GM12878 (cell line): ENCODE measurements around the gene KBTBD8. TPM values are rescaled to one million over a fixed set of nuclear protein-coding genes. Genes with fewer than 3 reads are reported as not detected.
A peak's percentile ranks its signal among the peaks of the same experiment; 100 is the strongest.

Experiments used
- ATAC-seq: fragments of 200-7000 bp; cut with Tn5 transposase; 3 replicates; pipeline ENCODE4 v1.9.1; 2020; ENCODE audit warnings: mild to moderate bottlenecking, moderate library complexity
- BruUV-seq: library from RNA; stranded (reverse); fragments of 400-500 nt; replicated peaks from 2 replicates; lab custom pipeline; 2021; lab: Mats Ljungman, UMichigan
- CTCF ChIA-PET: fragments of 300-600 bp; sonication (Branson Sonifier 250); formaldehyde crosslinking; extraction: SDS; loops from one replicate; lab custom pipeline; 2021; ENCODE audit warnings: inconsistent platforms; lab: Yijun Ruan, JAX
- POLR2A ChIA-PET: fragments of 350-600 bp; formaldehyde crosslinking; extraction: SDS; loops from one replicate; lab custom pipeline; 2021; ENCODE audit warnings: inconsistent platforms; lab: Charles Lee
- RAD21 ChIA-PET: fragments of 300-600 bp; sonication (Branson Sonifier 250); formaldehyde crosslinking; loops from one replicate; lab custom pipeline; 2023; ENCODE audit warnings: antibody characterized with exemption; ENCODE audit not compliant: unreplicated experiment; lab: Charles Lee
- SMC1A ChIA-PET: fragments of 300-600 bp; sonication (Branson Sonifier 250); formaldehyde crosslinking; loops from one replicate; lab custom pipeline; 2023; ENCODE audit not compliant: unreplicated experiment, uncharacterized antibody; lab: Charles Lee
- DNase-seq: peaks from one replicate; pipeline ENCODE4 v3.0.0-alpha.2; 2011; ENCODE audit warnings: low read depth, low spot score
- FAIRE-seq: peaks from 3 replicates; lab custom pipeline; 2011; peaks lifted over from hg19 to GRCh38; lab: Jason Lieb, UNC
- H2AFZ ChIP-seq: 2 replicates; pipeline ENCODE4 v1.6.0; 2011; ENCODE audit warnings: low read depth, low read length, control low read depth; ENCODE audit not compliant: control insufficient read depth
- H3K27ac ChIP-seq: 2 replicates; pipeline ENCODE4 v1.5.1; 2011; ENCODE audit warnings: control low read depth; ENCODE audit not compliant: control insufficient read depth, insufficient read depth
- H3K27me3 ChIP-seq, 2 experiments: replicated peaks in 1 of 2; 2 replicates each; pipeline versions ENCODE4 v1.6.0 to v1.6.1; 2011; ENCODE audit warnings: low read length in 1 of 2; ENCODE audit not compliant: control insufficient read depth in 2 of 2, insufficient read depth in 2 of 2
- H3K36me3 ChIP-seq, 2 experiments: 2 replicates each; pipeline ENCODE4 v1.5.1; 2011; ENCODE audit warnings: low read length in 1 of 2; ENCODE audit not compliant: control insufficient read depth in 2 of 2, insufficient read depth in 2 of 2
- H3K4me1 ChIP-seq: 2 replicates; pipeline ENCODE4 v1.6.1; 2011; ENCODE audit warnings: mild to moderate bottlenecking, low read length, moderate library complexity, mixed read lengths; ENCODE audit not compliant: control insufficient read depth, insufficient read depth
- H3K4me2 ChIP-seq: 2 replicates; pipeline ENCODE4 v1.6.0; 2011; ENCODE audit warnings: control low read depth; ENCODE audit not compliant: control insufficient read depth, insufficient read depth
- H3K4me3 ChIP-seq: fragments of 200-600 bp; sonication (generic); 2 replicates; pipeline ENCODE4 v1.5.1; 2016
- H3K79me2 ChIP-seq: 2 replicates; pipeline ENCODE4 v1.6.0; 2011; ENCODE audit warnings: low read length; ENCODE audit not compliant: control insufficient read depth, insufficient read depth
- H3K9ac ChIP-seq: 2 replicates; pipeline ENCODE4 v1.8.0; 2011; ENCODE audit warnings: low read length, control low read depth, mixed read lengths; ENCODE audit not compliant: control insufficient read depth, insufficient read depth
- H3K9me3 ChIP-seq: replicated peaks from 3 replicates; pipeline ENCODE4 v1.5.1; 2011; ENCODE audit warnings: mild to moderate bottlenecking, low read length; ENCODE audit not compliant: control insufficient read depth, insufficient read depth
- H4K20me1 ChIP-seq: 2 replicates; pipeline ENCODE4 v1.6.0; 2011; ENCODE audit not compliant: control insufficient read depth, insufficient read depth
- ATF7 ChIP-seq: fragments of 450-650 bp; IDR thresholded peaks from 2 replicates; pipeline ENCODE4 v1.6.1; 2016; ENCODE audit warnings: low read depth, mild to moderate bottlenecking
- BCL3 ChIP-seq: IDR thresholded peaks from 2 replicates; pipeline ENCODE4 v1.6.1; 2011; ENCODE audit warnings: borderline replicate concordance, low read depth, mild to moderate bottlenecking, moderate library complexity, low read length; ENCODE audit not compliant: insufficient read depth, poor library complexity, severe bottlenecking
- BHLHE40 ChIP-seq, 2 experiments: fragments of 450-650 bp in 1 of 2; IDR thresholded peaks; 2 replicates each; pipeline ENCODE4 v1.6.1; 2011 to 2017; ENCODE audit warnings: low read depth in 2 of 2, borderline replicate concordance in 1 of 2, improper control_type of control experiment in 1 of 2, low read length in 1 of 2, mild to moderate bottlenecking in 1 of 2
- CBFB ChIP-seq: IDR thresholded peaks from 2 replicates; pipeline ENCODE4 v1.6.1; 2016; ENCODE audit warnings: antibody characterized with exemption, low read depth
- CBX5 ChIP-seq: sonication (generic); IDR thresholded peaks from 2 replicates; pipeline ENCODE4 v1.6.1; 2016; ENCODE audit warnings: low read depth, moderate library complexity, mild to moderate bottlenecking, inconsistent platforms
- CREM ChIP-seq: IDR thresholded peaks from 2 replicates; pipeline ENCODE4 v1.6.1; 2014; ENCODE audit warnings: antibody characterized with exemption, low read depth
- E2F4 ChIP-seq: IDR thresholded peaks from 2 replicates; pipeline ENCODE4 v1.6.1; 2012; ENCODE audit warnings: low read depth, low read length, improper control_type of control experiment
- EED ChIP-seq: sonication (generic); IDR thresholded peaks from 2 replicates; pipeline ENCODE4 v1.6.1; 2016; ENCODE audit warnings: antibody characterized with exemption, low read depth
- FOXK2 ChIP-seq: fragments of 450-650 bp; IDR thresholded peaks from 2 replicates; pipeline ENCODE4 v1.6.1; 2017; ENCODE audit warnings: mild to moderate bottlenecking, moderate library complexity
- KAT2A ChIP-seq: conservative IDR thresholded peaks from 2 replicates; pipeline ENCODE4 v1.6.1; 2011; ENCODE audit warnings: low read depth, low read length; ENCODE audit not compliant: control insufficient read depth
- NFIC ChIP-seq: IDR thresholded peaks from 2 replicates; pipeline ENCODE4 v1.6.1; 2012; ENCODE audit warnings: low read depth, mild to moderate bottlenecking, inconsistent platforms, low read length, moderate library complexity
- PKNOX1 ChIP-seq: fragments of 450-650 bp; IDR thresholded peaks from 2 replicates; pipeline ENCODE4 v1.6.1; 2016; ENCODE audit warnings: mild to moderate bottlenecking
- RAD51 ChIP-seq: fragments of 450-650 bp; IDR thresholded peaks from 2 replicates; pipeline ENCODE4 v1.6.1; 2016; ENCODE audit warnings: moderate library complexity, mild to moderate bottlenecking, inconsistent platforms
- RFX5 ChIP-seq: IDR thresholded peaks from 2 replicates; pipeline ENCODE4 v1.6.1; 2011; ENCODE audit warnings: low read depth, low read length, improper control_type of control experiment
- TCF12 ChIP-seq: IDR thresholded peaks from 2 replicates; pipeline ENCODE4 v1.6.1; 2011; ENCODE audit warnings: low read depth, mild to moderate bottlenecking, low read length
- YBX1 ChIP-seq: fragments of 450-650 bp; IDR thresholded peaks from 2 replicates; pipeline ENCODE4 v1.6.1; 2016; ENCODE audit warnings: antibody characterized with exemption
- YY1 ChIP-seq: IDR thresholded peaks from 2 replicates; pipeline ENCODE4 v1.6.1; 2011; ENCODE audit warnings: low read depth, mild to moderate bottlenecking, low read length
- ZBTB40 ChIP-seq: fragments of 450-650 bp; IDR thresholded peaks from 2 replicates; pipeline ENCODE4 v1.6.1; 2016; ENCODE audit warnings: mild to moderate bottlenecking, moderate library complexity, borderline replicate concordance
- WGBS: methylation state at CpG from one replicate; pipeline ENCODE4 v1.1.6; 2016; ENCODE audit warnings: low lambda C conversion rate; ENCODE audit not compliant: insufficient replicate concordance, insufficient coverage; ENCODE audit errors: missing lambda C conversion rate; 5-methylcytosine and 5-hydroxymethylcytosine counted together
- in situ Hi-C: fragments of 300-500 bp; cut with MboI; formaldehyde crosslinking; loops from 9 replicates; pipeline ENCODE4 v1.14.3; 2018; ENCODE audit warnings: mixed read lengths
- intact Hi-C: fragments of 100-400 bp; cut with micrococcal nuclease; formaldehyde crosslinking; loops from one replicate; pipeline ENCODE4 v1.14.2; 2022; ENCODE audit not compliant: unreplicated experiment
- polyA plus RNA-seq, 11 experiments: library from polyadenylated mRNA; depleted of rRNA in 4 of 11; unstranded in 6 of 11; stranded (reverse) in 5 of 11; fragments of >200 nt; fragmentation: Nextera tagmentation in 4 of 11; fragmentation: Illumina TruSeq in 1 of 11; extraction: Ambion mirVana in 4 of 11; extraction: Trizol in 1 of 11; gene quantifications; 1 replicate in 1 of 11; 2 replicates in 10 of 11; pipeline versions ENCODE4 v1.2.1 to v1.2.3, GENCODE V29; 2011 to 2016; ENCODE audit warnings: inconsistent platforms in 2 of 11, missing spikeins in 2 of 11, low read depth in 1 of 11
- total RNA-seq, 4 experiments: library from RNA; depleted of rRNA in 3 of 4; stranded (reverse); fragments of >200 nt in 3 of 4; fragmentation: Illumina TruSeq in 1 of 4; extraction: Trizol in 1 of 4; gene quantifications; 2 replicates each; pipeline versions ENCODE4 v1.2.1 to v1.2.3, GENCODE V29; 2013 to 2021

Gene KBTBD8
- total and polyA plus RNA-seq, 10 of the 15 experiments (the other 5 are each of a cell fraction or from before 2014, with no cell fraction given): 8.5 to 44.4 (median 19.3) TPM

GRCh38 chr3:67005974-67006373 lies 7.9 kb downstream of the KBTBD8 start:
- BruUV-seq: no TSS peak
- H3K36me3 ChIP-seq: peaks cover 3 to 18% of the 10 kb centered on the region in 2 experiments
- in situ Hi-C loops: no loop called here
- peak overlapping the region; percentile 30; the same call in 1 of the 2 replicates for H3K4me2 ChIP-seq
- no peaks in the 10 kb centered on the region for H3K27me3 ChIP-seq
- no peaks in the 10 kb centered on the region for H3K9me3 ChIP-seq
- WGBS: 100% methylated on average over 1 of the region's 1 CpG
- no peaks in the 10 kb centered on the region; the same call in 1 of the 2 replicates for H3K4me1 ChIP-seq
- no peak overlapping the region for H3K27ac ChIP-seq
- no peak for ATAC-seq
- intact Hi-C loops: loop anchor here (10.0 kb wide), 1 partner anchor 531 kb away; no protein-coding TSS in a partner anchor
- no peak overlapping the region for H2AFZ ChIP-seq
- H4K20me1 ChIP-seq: no peaks in the 10 kb centered on the region
- no peak overlapping the region for H3K4me3 ChIP-seq
- no peak for FAIRE-seq
- ChIA-PET CTCF (interaction anchor here (0.6 to 2.8 kb wide), 7 partner anchors 10 to 628 kb away, joined by 3 to 18 read pairs (median 5); no protein-coding TSS in a partner anchor), SMC1A (interaction anchor here (1.0 to 2.3 kb wide), 4 partner anchors 10 to 42 kb away, joined by 3 to 9 read pairs (median 6); no protein-coding TSS in a partner anchor), RAD21 (interaction anchor here (0.9 to 1.5 kb wide), 3 partner anchors 8 to 43 kb away, joined by 4 to 5 read pairs (median 4); partner anchors contain the start of gene KBTBD8), POLR2A (no interaction called here)
- no peak for DNase-seq
- H3K79me2 ChIP-seq: peaks cover 46% of the 10 kb centered on the region
- no peak overlapping the region for H3K9ac ChIP-seq
- TF ChIP-seq TCF12 (no peak), CBFB (no peak), FOXK2 (no peak), ATF7 (no peak), YY1 (no peak), ZBTB40 (no peak), RAD51 (no peak), BCL3 (no peak), KAT2A (no peak), CREM (no peak), NFIC (no peak), CBX5 (no peak), YBX1 (no peak), RFX5 (no peak), E2F4 (no peak), EED (no peak), PKNOX1 (no peak), BHLHE40 (IDR thresholded peaks at IDR 0.05; ENCODE audit: borderline replicate concordance in 1 of 2, low read depth in 2 of 2, low read length in 1 of 2) (no peak)
